ENCODE results near the gene GPR108.
"Not testable (repeated sequence)": the region's sequence is repeated elsewhere in the genome, so short reads cannot be mapped to it uniquely, and the experiment has no call there.

GPR108 gene

DNA sequence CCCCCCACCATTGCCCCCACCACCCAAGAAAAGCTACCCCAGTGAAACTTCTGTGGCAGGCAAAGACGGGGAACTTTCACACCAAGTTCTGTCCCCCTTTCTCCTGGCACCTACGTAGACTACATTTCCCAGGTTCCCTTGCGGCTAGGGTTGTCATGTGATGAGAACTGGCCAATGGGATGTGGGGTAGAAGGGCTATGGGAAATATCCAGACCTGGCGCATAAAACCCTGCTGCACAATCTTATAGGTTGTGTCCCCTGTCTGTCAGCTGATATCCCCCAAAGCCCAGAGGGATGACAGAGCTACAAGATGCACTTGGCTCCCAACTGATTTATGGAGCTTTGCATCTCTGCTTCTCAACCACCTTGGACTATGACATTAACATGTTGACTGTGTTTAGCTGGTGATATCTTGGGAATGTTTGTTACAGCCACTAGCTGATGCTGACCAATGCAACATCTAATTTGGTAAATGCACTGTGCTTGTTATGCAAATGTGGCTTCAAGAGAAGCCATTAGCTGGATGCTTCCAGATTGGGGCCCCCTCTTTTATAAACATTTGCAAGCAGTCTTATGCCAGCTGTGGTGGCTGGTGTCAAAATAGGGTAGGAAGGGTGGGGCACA is 23.8 kb upstream of the GPR108 start:
- DNase-seq (ENCODE audit: low read depth, low spot score): no peak

DNA sequence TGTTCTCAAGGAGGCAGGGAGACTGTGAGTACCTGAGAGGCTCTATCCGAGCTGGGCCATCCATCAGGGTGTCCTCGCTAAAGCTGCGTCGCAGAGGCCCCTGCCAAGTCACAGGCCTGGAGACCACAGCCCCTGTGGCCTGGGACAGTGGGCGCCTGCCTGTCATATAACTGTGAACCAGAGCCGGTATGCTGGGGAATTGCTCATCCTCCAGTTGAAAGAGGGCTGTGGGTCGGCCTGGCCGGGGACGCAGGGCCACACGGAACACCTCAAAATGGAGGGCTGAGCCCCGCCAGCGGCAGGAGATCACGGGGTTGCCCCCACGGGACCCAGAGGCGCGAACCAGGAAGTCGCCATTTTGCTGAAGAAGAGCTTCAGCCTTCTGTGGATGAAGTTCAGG is 23.2 kb upstream of the GPR108 start:
- no peak for DNase-seq (ENCODE audit: low read depth, low spot score)

DNA sequence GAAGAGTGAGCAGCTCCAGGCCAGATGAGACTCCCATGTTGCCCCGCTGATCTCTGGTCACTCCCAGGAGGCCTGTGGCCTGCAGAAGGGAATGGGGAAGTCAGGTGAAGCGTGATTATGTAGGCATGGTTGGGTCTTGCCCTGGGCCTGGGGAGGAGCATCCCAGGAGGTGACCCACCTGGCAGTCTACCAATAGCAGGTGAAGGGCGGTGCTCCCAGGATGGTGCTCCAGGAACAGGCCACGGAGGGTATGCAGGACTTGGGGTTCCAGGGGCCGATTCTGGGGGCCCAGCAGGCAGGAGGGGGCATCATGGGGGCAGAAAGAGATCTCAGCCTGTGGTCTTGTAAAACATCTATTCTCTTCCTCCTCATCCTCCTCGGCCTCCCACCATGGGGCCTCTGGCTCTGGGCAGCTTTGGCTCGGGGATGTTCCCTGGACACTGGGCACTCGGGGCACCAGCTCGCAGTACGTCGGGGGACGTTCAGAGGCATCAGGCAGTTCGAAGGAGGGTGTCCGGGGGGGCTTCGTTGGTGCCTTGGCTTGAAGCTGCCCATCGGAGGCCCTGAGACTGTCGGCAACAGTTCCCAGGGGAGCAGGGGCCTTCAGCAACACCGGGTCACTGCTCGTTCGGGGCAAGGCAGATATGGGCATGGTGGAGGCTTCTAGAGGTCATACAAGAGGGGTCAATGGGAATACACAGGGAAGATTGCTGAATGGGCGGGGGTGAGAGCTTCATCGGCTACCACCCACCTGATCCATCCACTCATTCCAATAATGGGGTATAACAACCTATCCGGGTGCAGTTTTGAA is 17.5 kb upstream of the GPR108 start:
- no peak for DNase-seq (ENCODE audit: low read depth, low spot score)

DNA sequence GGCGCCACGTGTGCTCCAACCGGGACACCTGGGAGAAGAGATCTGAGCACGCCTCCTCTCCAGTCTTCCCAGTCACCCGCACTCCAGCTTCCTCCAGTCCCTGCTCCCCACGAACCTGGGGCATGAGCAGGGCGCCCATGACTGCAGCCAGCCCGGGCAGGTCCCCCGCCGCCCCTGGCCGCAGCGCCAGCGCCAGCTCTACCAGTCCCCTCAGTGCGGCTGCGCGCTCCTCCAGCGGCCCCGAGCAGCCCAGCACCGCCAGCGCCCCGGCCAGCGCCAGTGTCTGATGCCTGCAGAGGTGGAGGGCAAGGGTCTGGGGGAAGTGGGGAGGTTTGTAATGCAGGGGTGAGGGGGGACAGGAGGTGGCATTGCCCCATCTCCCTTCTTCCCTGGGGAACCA is 16.8 kb upstream of the GPR108 start:
- DNase-seq (ENCODE audit: low read depth, low spot score): no peak

DNA sequence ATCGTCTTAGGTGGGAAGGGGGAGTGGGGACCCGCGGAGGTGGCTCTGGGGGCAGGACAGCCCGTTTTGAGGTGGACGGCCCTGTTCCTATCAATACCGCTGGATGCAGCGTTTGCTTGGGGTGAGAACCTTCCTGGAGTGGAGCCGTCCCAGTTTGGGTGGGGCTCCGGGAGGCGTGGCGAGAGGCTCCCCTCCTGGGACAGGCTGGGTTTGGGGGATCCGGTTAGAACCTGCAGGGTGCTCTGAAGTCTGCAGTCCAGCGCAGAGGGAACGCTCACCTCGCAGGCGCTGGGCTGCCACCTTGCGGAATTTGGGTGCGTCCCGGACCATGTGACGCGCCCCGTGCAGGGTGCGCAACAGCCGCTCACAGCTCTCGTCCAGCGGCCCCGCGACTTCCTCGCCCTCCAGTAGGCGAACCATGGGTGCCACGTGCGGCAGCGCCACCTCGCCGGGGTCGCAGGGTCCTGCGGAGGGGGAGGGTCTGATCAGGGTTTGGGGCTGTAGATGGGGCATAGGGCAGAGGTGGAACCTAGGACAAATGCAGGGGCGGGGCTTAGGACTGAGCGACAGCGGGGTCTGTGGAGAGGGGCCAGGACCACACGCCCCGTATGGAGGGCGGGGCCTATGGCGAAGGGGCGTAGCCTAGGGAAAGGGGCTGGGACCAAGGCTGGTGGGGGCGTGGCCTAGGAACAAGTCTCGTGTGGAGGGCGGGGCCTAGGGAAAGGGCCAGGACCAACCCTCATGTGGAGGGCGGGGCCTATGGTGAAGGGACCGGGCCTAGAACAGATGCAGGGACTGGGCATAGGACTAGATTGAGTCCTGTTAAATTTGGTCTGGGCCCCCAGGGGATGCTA is 16.0 kb upstream of the GPR108 start:
- DNase-seq (ENCODE audit: low read depth, low spot score): no peak

DNA sequence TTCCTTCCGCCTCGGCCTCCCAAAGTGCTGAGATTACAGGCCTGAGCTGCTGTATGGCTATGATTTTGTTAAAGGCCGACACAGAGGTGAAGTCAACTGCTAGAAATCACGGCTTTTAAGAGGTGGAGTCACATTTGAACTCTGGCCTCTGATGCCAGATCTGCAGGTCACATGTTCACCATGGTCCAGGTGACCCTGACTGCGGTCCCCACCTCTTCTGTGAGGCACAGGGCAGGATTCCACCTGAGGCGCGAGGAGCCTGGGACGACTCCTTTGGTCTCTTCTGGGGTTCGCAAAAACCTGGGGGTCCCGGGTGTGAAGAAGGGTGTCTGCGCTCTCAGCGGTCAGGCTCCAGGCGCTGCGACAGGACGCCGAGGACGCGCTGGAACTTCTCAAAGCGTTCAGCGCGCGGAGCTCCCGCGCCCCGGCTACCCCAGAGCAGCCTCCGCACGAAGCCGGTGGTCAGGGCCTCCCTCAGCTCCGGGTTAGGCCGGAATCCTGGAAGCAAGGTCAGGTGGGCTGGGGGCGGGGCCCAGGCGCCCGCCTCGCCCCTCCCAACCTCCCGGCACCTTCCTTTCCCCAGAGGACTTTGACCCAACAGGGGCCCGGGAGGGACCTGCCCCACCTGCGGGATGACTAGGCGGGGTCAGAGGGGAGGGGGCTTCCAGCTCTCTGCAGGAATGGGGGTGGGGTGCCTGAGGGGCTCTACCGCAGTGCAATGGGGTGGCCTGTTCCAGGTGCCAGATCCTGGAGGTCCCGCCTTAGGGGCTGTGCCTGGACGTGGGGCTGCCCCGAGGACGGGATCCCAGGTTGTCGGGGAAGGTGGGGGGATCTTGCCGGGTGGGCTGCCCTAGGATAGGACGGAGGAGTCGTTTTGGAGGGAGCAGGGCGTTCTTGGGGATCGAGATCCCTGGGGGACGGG is 15.1 kb upstream of the GPR108 start:
- DNase-seq (ENCODE audit: low read depth, low spot score): no peak

DNA sequence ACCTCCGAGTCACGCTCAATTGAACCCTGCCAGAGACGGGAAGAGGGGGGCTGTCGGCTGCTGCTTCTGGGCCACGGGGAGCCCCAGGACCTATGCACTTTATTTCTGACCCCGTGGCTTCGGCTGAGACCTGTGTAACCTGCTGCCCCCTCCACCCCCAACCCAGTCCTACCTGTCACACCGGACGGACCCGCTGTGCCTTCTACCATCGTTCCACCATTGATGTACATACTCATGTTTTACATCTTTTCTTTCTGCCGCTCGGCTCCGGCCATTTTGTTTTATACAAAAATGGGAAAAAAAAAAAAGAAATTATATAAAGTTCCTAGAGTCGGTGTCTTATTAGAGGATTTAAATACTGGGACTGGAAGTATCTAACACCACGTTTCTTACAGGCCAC is 13.8 kb upstream of the GPR108 start:
- no peak for DNase-seq (ENCODE audit: low read depth, low spot score)

DNA sequence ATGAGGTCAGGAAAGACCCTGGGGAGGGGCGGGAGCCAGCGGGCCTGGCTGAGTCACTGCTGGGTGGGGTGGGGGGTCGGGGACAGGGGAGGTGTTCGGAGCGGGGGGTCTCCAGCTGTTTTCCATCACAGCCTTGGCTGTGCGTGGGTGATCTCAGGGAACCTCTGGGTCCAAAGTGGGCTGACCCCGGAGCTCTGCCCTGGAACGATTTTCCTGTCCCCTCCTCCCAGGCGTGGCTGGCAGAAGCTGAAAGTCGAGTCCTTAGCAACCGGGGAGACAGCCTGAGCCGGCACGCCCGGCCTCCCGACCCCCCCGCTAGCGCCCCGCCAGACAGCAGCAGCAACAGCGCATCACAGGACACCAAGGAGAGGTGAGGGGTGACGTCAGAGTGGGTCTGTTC is 12.7 kb upstream of the GPR108 start:
- no peak for DNase-seq (ENCODE audit: low read depth, low spot score)

DNA sequence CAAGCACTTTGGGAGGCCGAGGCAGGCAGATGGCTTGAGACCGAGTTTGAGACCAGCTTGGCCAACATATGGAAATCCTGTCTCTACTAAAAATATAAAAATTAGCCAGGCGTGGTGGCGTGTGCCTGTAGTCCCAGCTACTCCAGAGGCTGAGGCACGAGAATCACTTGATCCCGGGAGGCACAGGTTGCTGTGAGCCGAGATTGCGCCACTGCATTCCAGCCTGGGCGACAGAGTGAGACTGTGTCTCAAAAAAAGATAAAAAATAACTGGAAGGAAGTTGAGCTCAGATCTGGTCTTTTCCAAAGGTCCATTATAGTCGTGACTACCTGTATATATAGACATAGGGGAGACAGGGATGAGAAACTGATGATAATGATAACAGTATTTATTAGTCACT is 11.2 kb upstream of the GPR108 start:
- not testable (repeated sequence) for DNase-seq (ENCODE audit: low read depth, low spot score)

DNA sequence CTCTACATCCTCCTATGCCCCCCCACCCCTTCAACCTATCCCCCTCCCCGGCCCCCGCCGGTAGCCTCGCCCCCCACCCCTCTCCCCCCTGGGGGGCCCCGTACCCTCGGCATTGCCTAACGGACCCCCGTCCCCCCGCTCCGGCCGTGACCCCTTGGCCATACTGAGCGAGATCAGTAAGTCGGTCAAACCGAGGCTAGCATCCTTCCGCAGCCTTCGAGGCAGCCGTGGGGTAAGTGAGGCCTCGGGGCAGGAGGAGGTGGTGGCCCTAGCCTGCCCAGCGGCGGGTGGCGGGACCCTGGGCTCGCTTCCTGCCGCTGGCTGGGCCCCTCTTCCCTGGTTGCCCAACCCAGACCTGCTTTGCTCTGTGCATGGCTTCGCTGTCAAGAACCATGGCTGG is 8.6 kb upstream of the GPR108 start:
- no peak for DNase-seq (ENCODE audit: low read depth, low spot score)

DNA sequence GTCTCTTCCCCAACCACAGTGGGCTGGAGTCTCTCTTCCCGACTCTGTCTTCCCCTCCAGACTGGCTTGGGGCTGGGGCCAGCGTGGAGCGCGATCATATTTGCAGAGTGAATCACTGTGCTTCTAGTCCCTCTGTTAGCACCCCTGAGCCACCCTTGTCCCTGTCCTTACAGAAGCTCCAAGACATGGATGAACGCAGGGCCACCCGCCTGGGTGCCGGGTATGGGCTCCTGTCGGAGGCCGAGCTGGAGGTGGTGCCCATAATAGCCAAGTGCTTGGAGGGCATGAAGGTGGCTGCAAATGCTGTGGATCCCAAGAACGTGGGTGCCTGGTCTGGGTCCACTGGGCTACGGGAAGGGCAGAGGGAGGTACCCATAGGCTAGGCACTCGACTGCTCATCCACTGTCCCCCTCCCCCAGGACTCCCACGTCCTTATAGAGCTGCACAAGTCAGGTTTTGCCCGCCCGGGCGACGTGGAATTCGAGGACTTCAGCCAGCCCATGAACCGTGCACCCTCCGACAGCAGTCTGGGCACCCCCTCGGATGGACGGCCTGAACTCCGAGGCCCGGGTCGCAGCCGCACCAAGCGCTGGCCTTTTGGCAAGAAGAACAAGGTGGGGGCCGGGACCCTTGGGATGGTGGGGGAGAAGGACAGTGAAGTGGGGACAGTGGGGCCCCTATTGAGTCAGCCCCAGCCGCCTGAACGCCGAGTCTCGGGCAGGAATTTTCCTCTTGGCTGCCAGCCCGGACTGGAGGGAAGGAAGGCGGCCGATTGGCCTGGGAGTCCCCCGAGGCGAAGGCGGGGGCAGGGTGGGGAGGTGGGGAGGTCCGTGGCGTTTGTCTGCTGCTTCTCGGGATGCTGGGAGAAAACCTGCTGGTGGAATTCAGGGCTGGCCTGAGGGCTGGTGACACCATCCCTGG is 7.3 kb upstream of the GPR108 start:
- DNase-seq (ENCODE audit: low read depth, low spot score): no peak

DNA sequence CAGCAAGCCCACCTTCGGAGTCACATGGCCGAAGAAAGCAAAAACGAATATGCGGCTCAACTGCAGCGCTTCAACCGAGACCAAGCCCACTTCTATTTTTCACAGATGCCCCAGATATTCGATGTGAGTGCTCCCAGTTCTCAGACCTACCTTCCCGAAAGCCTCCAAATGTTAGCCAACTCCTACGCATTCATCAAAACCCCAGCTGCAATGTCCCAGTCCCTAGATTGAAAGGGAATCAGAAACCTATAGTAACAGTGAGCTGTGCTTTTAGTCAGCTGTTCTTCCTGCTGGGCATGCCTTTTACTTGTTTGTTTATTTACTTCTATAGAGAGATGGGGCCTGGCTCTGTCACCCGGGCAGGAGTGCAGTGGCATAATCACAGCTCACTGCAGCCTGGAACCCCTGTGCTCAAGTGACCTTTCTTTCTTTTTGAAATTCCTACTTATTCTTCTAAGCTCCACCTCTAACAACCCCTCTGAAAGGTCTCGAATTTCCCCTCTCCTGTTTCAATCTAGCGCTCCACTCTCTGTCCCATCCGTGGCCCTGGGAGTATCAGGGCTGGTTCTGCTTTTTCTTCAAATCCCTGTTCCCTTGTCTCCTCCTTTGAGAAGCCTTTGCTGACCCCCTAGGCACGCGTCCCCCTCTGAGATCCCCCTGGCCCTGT is 6.5 kb upstream of the GPR108 start:
- no peak for DNase-seq (ENCODE audit: low read depth, low spot score)

DNA sequence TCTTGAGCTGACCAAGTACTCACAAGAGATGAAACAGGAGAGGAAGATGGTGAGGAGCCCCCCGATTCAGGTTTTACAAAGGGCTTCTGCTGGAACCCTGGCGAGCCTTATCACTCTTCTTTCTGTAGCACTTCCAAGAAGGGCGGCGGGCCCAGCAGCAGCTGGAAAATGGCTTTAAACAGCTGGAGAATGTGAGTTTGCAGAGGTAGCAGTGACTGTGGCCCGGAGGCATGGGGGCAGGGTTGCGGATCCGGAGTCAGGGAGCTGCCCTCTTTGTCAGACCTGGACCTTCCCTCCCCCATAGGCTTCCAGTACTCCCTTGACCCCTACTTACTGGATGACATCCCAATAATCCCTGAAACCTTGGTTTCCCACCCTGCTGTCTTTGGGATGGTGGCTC is 5.7 kb upstream of the GPR108 start:
- no peak for DNase-seq (ENCODE audit: low read depth, low spot score)

DNA sequence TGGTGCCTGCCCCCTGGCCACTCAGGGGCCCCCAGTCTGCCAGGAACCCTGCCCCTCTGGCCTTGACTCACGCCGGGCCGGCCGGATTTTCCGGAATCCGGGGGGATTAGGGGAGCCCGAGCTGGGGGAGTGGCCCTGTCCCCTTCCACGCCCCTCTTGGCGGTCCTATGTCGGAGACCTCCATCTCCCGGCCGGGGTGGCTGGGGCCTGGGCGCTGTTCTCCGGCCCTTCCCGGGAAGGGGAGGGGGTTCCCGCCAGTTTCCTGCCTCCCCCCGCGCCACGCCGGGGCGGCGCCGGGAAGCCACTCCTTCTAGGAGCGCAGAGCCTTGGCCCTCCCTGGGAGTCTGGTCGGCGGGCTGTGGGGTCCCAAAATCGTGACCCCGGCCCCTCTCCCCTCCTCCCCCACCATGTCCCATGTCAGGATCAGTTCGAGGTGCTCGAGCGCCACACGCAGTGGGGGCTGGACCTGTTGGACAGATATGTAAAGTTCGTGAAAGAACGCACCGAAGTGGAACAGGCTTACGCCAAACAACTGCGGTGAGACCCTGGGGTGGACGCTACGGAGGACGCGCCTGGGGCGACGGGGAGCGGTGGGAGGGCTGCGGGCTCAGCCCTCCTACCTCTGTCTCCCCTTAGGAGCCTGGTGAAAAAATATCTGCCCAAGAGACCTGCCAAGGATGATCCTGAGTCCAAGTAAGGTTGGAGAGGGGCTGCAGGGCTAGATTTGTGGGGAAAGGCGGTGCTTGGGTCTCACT is 3.4 kb upstream of the GPR108 start:
- no peak for DNase-seq (ENCODE audit: low read depth, low spot score)

DNA sequence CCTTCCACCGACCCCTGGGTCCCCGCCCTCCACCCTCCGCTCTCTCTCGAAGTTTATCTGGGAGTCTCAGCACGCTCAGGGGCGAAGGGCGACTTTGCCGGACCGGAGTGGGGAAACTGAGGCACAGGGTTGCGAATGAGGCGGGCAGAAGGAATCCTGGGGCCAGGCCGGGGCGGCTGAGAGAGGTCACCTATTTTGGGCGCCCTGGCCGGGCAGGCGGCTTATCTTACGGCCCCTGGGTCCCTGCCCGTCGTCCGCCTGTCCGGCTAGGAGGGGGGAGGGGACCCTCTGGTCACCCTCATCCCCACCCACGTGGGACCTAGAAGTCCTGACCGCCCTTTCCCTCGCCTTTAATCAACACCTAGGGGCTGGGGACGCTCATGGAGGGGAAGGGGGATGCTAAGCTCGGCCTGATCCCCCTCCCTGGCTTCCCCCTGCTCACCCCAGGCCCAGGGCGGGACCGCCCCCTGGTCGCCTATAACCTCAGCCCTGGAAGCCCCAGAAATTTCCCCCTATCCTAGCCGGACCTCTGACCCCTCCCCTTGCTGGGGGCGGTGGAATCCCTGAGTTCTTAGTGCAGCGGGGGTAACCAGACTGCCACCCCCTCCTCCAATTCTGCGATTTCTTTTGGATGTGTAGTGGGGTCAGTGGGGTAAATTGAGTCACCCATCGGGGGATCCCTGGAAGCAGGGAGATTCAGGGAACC is 2.7 kb upstream of the GPR108 start:
- DNase-seq (ENCODE audit: low read depth, low spot score): no peak

DNA sequence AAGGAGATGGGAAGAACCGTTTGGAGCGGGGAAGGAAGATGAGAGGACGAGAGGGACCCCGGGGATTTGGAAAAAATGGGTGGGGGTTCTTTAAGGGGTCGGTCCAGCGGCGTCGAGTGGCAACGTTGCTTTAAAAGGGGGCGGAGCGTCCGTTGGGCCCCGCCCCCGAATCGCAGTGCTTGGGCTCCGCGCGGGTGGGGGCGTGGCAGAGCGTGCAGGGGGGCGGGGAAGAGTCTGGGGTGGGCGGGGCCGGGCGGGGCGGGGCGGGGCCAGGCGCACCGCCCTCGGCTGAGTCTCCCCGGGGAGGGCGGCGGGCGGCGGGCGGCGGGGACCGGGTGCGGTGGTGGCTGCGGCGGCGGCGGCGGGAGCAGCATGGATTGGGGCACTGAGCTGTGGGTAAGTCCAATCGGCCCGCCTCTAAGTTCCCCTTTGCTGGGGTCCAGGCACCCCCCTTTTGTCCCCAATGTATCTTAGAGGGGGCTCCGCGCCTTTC is 2.1 kb upstream of the GPR108 start, which contains the start of gene TRIP10:
TRIP10 (plus strand) TSS at position 291 of the 493 bp plus-strand sequence; CDS start at position 373, 82 bp downstream.
- DNase-seq (ENCODE audit: low read depth, low spot score): no peak

DNA sequence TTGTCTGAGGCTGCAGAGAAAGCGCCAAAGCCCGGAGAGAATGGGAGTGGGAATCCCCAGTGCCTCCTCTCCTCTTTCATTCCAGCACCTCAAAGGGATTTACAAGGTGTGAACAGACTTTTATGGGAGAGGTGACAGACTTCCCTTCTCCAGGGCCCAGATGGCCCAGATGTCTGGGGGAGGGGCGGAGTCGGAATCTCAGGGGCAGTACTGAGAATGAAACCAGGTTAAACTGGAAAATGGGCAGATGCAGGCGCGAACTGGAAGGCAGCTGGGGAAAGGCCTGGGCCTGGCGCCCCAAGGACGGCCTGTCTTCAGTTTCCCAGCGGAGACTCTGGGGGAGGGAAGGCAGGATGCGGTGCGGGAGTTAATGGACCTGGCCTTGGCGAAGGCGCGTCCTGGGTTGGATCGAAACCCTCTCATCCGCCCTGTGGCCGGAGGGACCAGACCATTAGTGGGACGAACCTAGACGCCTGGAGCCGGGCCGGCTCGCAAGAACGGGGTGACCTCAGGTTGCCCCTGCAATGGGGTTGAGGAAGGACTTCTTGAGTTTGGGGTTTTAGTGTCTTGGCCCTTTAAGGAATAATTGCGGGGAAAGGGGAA is 1.5 kb upstream of the GPR108 start:
- no peak for DNase-seq (ENCODE audit: low read depth, low spot score)

Data from smooth muscle cell of the brain vasculature (primary cell).